ENCODE measurements around the gene ATG2B. TPM values are rescaled to one million over a fixed set of nuclear protein-coding genes. Genes with fewer than 3 reads are reported as not detected.
A peak's percentile ranks its signal among the peaks of the same experiment; 100 is the strongest.

The ATG2B gene
- total and polyA plus RNA-seq, 10 donors, result 2.9 to 38.2 (median 29.8) TPM

GRCh38 chr14:96264200-96264553 lies 99.0 kb downstream of the ATG2B start:
- DNase-seq, result no peak

GRCh38 chr14:96263347-96264199 lies 99.6 kb downstream of the ATG2B start:
- H3K4me3 ChIP-seq, result no peak overlapping the region
- H3K36me3 ChIP-seq, result no peaks in the 10 kb centered on the region
- intact Hi-C loops (cut with DNase I; ENCODE audit: low total_unique reads), result no loop called here
- 82 to 92% (median 88%) methylated on average over 16 to 20 of the region's 20 CpGs for WGBS, 5 donors
- no peaks in the 10 kb centered on the region for H3K4me1 ChIP-seq
- TF ChIP-seq POLR2A (IDR thresholded peaks at IDR 0.05), result no peak
- no peak for TF ChIP-seq CTCF (IDR thresholded peaks at IDR 0.05 in 8 of 11, conservative IDR thresholded peaks at IDR 0.05 in 3 of 11)
- TF ChIP-seq POLR2AphosphoS5 (IDR thresholded peaks at IDR 0.05), result no peak
- H3K27ac ChIP-seq, result no peak overlapping the region
- peaks cover 0 to 29% (median 0%) of the 10 kb centered on the region in 7 donors for H3K27me3 ChIP-seq (replicated peaks in 1 of 7)
- no peak for DNase-seq
- no peaks in the 10 kb centered on the region for H3K9me3 ChIP-seq

More at GRCh38 chr14:96264200-96264553, 99.0 kb downstream of the ATG2B start:
- Histone ChIP-seq H3K27me3 (replicated peaks in 1 of 7) (peaks cover 0 to 29% (median 0%) of the 10 kb centered on the region in 7 donors), H3K4me1 (no peaks in the 10 kb centered on the region), H3K27ac (no peak overlapping the region), H3K9me3 (no peaks in the 10 kb centered on the region), H3K36me3 (no peaks in the 10 kb centered on the region), H3K4me3 (no peak overlapping the region)
- WGBS, 5 donors, result 82 to 92% (median 87%) methylated on average over 14 of the region's 14 CpGs
- TF ChIP-seq POLR2AphosphoS5 (IDR thresholded peaks at IDR 0.05) (no peak), POLR2A (IDR thresholded peaks at IDR 0.05) (no peak), CTCF (IDR thresholded peaks at IDR 0.05 in 8 of 11, conservative IDR thresholded peaks at IDR 0.05 in 3 of 11) (no peak)
- intact Hi-C loops (cut with DNase I; ENCODE audit: low total_unique reads), result no loop called here

- H3K36me3 ChIP-seq, result no peaks in the 10 kb centered on the region
- peaks cover 0 to 30% (median 0%) of the 10 kb centered on the region in 7 donors for H3K27me3 ChIP-seq (replicated peaks in 1 of 7)
- no peak for TF ChIP-seq CTCF (IDR thresholded peaks at IDR 0.05 in 8 of 11, conservative IDR thresholded peaks at IDR 0.05 in 3 of 11)
- peak in 1 of 3 donors; percentile 16 for TF ChIP-seq POLR2AphosphoS5 (IDR thresholded peaks at IDR 0.05)
- no peaks in the 10 kb centered on the region for H3K9me3 ChIP-seq
- DNase-seq, result no peak
- 76 to 91% (median 83%) methylated on average over 11 to 16 of the region's 16 CpGs for WGBS, 5 donors
- intact Hi-C loops (cut with DNase I; ENCODE audit: low total_unique reads), result no loop called here
- no peak overlapping the region for H3K4me3 ChIP-seq
- H3K27ac ChIP-seq, result no peak overlapping the region
- H3K4me1 ChIP-seq, result no peaks in the 10 kb centered on the region
Measured at GRCh38 chr14:96261772-96262655, 101.1 kb downstream of the ATG2B start.

GRCh38 chr14:96261053-96261452 lies 102.1 kb downstream of the ATG2B start:
- DNase-seq, result no peak
- no peaks in the 10 kb centered on the region for H3K9me3 ChIP-seq
- peaks cover 0 to 30% (median 0%) of the 10 kb centered on the region in 7 donors for H3K27me3 ChIP-seq (replicated peaks in 1 of 7)
- TF ChIP-seq POLR2A (IDR thresholded peaks at IDR 0.05), result no peak
- TF ChIP-seq POLR2AphosphoS5 (IDR thresholded peaks at IDR 0.05), result no peak
- TF ChIP-seq CTCF (IDR thresholded peaks at IDR 0.05 in 8 of 11, conservative IDR thresholded peaks at IDR 0.05 in 3 of 11), result no peak
- no peak overlapping the region for H3K27ac ChIP-seq
- intact Hi-C loops (cut with DNase I; ENCODE audit: low total_unique reads), result no loop called here
- 74 to 88% (median 82%) methylated on average over 5 of the region's 5 CpGs for WGBS, 5 donors
- H3K4me3 ChIP-seq, result no peak overlapping the region
- H3K4me1 ChIP-seq, result no peaks in the 10 kb centered on the region
- no peaks in the 10 kb centered on the region for H3K36me3 ChIP-seq

Measured in spleen (tissue), 11 donors.